GM21390 (cell line): ENCODE results near the gene NUP188.
"Not testable (repeated sequence)": the region's sequence is repeated elsewhere in the genome, so short reads cannot be mapped to it uniquely, and the experiment has no call there.

ENCODE experiments used
- ATAC-seq: cut with Tn5 transposase; IDR thresholded peaks from one replicate; pipeline ENCODE4 v1.9.1; 2021; ENCODE audit not compliant: unreplicated experiment

NUP188 gene

DNA sequence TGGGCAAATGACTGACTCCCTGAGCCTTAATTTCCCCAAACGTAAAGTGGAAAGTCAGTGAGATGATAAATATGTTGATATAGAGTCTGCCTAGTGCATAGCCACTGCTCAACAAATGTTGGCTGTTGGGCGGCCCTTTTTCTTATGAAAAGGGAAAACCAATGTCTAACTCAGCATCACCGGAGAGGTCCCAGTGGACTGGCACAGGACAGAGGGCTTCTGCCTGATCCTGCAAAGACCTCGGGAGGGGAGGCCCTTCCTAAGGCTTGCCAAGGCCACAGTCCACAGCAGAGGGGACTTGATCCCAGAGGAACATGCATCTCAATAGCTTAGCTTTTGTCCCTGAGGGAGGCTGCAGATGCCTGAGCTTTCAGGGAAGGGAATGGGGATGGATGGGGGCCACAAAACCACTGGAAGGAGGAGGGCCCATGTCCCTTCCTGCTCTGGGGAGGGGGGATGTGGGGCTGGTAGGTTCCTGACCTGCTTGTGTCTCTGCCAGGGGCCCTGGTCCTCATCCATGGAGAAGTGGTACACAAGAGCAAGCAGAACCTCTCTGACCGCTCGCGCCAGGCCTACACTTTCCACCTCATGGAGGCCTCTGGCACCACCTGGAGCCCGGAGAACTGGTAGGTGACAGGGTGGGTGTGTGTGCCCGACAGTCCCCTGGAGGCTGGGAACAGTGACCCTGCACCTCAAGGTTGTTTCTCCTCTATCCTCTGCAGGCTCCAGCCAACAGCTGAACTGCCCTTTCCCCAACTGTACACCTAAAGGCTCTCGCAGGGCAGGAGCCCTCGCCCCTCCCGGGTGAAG is 6.3 kb upstream of the NUP188 start:
- ATAC-seq, result no peak

DNA sequence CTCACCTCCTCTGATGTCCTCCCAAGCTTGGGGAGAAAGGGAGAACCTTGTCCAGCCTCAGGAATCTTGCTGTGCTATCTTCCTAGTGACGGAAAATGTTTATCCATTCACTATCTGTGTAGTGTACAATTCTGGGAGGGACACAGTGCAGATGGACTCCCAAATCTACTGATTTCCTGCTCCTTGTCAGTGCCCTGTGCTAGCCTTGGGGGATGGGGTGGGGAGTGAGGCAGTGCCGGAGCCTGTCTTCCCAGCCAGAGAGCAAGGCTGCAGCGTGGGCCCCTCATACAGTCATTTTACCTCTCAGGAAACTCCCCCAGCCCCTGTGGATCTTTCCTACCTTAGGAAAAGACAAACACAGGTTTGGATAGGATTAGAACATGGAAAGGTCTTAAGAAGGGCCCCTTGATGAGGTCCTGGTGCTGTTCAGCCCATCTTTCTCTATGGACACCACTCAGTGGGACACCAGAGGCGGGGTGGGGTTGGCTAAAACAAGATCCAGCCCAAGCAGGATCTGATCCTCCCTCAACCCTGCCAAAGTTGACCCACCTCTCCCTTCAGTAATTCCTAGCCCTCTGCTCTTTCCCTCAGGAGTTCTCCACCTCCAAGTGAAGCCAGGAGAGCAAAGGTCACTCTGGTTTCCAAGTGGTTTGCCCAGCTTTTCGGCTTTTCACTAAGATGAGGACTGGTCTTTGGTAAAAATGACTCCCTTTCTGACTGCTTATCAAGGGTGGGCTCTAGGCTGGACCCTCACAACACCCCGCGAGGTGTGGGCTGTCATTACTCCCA is 3.5 kb upstream of the NUP188 start:
- ATAC-seq, result no peak

DNA sequence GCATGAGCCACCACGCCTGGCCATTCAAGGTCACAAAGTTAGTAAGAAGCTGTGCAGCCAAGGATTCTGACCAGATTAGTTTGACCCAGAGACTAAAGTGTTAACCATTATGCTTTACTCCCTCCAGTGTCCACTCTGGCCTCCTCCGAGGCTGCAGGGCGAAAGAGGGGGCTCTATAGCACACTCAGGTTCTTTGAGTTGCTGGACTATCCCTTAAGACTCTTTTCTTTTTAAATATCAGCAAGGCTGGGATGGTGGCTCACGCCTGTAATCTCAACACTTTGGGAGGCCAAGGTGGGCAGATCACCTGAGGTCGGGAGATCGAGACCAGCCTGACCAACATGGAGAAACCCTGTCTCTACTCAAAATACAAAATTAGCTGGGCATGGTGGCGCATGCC is 2.5 kb upstream of the NUP188 start:
- not testable (repeated sequence) for ATAC-seq

- ATAC-seq, result no peak
Measured at GRCh38 chr9:128945798-128946501, 1.5 kb upstream of the NUP188 start.

DNA sequence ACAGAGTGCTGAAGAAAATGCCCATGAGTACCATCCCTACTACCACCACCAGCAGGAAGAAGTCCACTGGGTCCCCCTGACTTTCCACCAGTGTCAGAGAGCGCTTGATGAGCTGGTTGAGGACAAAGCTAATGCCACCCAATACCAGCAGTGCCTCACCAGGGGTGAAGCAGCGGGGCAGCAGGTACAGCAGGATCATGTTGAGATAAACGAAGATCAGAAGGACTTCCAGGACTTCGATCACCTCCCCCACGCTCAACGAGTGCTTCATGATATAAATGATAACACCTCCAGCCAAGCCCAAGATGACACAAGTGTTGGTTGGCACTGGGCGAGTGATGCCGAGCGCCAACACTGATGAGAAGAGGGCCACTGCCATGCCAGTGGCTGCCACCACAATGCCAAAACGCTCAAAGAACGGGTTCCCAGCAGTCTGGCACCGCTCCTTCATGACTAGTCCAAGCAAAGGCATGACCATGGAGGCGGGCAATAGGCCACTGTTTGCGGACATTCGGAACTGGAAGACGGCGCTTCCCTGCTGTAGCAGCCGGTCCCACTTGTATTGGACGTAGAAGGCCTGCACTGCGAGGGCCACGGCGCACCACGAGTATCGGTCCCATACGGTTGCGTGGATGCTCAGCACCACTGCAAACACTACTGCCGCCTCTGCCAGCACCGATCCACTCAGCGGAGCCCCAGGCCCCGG is 775 bp upstream of the NUP188 start:
- ATAC-seq, result peak; percentile 23

DNA sequence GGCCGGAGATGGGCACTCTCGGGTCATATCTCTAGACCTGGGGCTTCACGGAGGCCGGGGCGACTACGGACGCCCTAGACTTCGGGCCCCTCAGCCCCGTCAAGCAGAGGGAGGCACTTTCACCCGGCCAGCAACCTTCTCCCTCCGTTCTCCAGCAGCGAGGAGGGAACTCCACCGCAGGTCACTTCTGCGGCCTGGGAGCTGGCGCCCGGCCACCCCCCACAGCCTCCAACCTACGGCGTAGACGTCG is 297 bp upstream of the NUP188 start:
- no peak for ATAC-seq

- not testable (repeated sequence) for ATAC-seq
Measured at GRCh38 chr9:128961403-128961802, 13.9 kb downstream of the NUP188 start.

DNA sequence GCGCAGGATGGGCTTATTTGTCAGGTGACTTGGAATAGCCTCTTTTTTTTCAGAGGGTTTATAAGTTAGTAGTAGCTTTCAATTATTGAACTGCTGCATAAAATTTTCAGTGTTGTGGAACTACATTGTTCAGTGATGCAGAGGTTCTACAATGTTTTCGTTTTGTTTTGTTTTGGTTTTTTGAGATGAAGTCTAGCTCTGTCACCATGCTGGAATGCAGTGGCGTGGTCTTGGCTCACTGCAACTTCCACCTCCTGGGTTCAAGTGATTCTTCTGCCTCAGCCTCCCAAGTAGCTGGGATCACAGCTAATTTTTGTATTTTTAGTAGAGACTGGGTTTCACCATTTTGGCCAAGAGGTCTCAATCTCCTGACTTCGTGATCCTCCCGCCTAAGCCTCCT is 22.0 kb downstream of the NUP188 start:
- ATAC-seq, result no peak

DNA sequence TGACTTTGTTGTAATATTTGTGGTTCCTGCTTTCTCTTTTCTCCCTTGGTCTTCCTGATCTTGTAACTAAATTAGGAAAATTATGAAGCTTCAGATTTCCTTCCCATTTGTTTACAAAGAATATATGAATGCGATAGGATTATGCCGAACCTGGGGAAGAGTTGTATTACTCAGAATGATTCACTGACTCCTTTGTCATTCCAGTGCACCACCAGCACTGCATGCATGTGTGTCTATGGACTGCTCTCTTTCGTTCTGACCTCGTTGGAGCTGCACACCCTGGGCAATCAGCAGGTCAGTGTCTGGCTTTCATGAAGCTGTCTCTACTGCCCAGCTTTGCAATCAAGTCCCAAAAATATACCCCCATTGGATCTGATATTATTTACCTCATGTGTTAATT is 25.5 kb downstream of the NUP188 start:
- no peak for ATAC-seq

DNA sequence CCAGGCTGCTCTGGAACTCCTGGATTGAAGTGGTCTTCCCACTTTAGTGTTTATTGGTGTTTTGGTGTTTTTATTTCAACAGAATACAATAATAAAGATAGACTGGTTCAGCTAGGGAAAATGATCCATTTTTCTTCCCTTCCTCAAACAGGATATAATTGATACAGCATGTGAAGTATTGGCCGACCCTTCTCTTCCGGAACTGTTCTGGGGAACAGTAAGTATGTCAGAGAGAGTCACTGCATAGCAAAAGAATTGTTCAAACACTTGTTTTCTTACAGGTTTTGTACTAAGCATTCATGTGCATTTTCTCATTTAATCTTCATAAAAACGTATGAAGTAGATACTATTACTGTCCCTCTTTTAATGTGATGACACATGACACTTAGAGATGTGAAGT is 31.6 kb downstream of the NUP188 start:
- ATAC-seq, result no peak

GRCh38 chr9:128983536-128983935 is 36.0 kb downstream of the NUP188 start:
- no peak for ATAC-seq

- ATAC-seq, result no peak
Measured at GRCh38 chr9:128986671-128987070, 39.2 kb downstream of the NUP188 start.

DNA sequence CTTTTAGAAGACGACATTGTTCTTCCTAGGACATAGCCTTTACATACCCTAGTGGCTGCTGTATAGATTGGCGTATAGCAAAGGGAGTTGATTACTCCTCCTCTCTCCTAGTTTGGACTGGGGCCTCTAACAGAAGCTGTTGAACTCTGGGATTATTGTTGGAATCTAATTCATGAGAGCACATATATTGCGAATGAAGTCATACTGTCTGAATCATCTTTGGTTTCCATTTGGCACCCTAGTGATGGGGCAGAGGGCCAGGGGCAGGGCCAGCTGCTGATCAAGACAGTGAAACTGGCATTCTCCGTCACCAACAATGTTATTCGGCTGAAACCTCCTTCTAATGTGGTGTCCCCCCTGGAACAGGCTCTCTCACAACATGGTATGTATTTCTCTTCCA is 40.3 kb downstream of the NUP188 start:
- no peak for ATAC-seq

DNA sequence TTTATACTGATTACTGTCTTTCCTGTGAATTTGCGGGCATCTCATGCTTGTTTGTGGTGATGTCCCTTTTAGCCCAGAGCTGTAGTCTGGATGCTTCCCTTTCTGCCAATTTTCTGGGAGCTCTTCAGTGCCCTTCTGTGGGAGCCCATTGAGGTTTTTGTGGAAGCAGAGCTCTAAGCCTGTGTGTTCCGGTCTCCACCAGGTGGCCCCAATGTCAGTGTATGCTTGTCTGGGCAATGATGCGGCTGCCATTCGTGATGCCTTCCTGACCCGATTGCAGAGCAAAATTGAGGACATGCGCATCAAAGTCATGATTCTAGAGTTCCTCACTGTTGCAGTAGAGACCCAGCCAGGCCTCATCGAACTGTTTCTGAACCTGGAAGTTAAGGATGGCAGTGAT is 45.5 kb downstream of the NUP188 start:
- no peak for ATAC-seq

DNA sequence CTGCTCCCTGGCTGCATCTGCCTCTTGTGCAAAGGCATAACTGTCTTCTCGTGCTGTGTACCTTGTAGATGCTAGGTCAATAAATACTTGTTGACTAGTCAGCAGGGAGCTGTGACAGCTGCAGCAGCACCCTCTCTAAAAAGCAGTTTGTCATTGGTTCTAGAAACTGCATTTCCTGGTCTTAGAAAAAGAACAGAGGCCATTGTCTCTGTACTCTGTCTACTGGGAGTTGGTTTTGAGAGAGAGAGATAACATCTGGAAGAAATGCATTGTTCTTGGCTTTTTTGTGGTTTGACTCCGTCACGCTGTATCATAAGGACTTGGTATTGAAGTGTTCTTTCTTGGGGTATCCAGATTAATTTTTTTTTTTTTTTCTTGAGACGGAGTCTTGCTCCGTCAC is 48.3 kb downstream of the NUP188 start:
- ATAC-seq, result no peak

DNA sequence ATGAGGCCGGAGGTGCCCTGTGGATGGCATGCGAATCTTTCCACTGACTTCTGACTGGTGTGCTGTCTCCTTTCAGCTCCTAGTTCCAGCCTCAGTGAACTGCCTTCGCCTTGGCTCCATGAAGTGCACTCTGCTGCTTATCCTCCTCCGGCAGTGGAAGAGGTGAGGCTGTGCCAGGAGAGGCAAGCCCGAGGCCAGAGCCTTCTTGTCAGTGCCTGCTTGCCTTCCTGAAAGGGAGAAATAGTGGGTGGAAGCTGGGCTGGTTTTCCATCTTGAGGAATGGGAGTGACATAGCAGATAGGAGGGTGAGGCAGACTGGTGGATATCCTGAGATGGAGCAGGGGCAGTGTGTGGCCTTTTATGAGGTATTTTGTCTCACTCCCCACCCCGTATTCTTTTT is 51.0 kb downstream of the NUP188 start:
- ATAC-seq, result no peak

GRCh38 chr9:128999581-129000206 is 52.2 kb downstream of the NUP188 start:
- no peak for ATAC-seq

DNA sequence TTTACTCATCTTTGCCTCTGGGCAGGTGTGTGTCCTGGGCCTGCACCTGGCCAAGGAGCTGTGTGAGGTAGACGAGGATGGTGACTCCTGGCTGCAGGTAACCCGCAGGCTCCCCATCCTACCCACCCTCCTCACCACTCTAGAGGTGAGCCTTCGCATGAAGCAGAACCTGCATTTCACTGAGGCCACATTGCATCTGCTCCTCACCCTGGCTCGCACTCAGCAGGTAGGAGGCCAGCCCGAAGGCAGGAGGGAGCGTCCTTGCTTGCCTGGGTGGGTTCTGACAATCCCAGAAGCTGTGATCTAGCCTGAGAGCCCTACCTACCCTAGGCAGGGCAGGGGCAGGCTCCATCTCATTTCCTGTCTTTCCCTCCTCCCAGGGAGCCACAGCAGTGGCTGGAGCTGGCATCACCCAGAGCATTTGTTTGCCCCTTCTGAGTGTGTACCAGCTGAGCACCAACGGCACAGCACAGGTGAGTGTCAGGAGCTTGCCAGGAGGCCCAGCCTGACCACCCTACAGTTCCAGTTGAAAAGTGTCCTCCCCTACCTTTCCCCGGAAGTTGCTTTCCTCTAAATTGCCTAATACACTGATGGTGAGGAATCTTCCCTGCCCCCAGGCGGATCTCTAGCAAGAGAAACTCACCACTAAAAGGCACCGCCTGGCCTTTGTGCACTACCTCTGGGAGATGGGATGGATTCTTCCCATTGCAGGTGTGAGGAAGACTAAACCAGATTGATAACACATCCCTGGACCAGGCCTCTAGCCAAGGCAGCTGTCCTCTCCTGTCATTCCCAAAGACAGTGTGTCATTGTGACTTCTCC is 54.2 kb downstream of the NUP188 start:
- ATAC-seq, result no peak

DNA sequence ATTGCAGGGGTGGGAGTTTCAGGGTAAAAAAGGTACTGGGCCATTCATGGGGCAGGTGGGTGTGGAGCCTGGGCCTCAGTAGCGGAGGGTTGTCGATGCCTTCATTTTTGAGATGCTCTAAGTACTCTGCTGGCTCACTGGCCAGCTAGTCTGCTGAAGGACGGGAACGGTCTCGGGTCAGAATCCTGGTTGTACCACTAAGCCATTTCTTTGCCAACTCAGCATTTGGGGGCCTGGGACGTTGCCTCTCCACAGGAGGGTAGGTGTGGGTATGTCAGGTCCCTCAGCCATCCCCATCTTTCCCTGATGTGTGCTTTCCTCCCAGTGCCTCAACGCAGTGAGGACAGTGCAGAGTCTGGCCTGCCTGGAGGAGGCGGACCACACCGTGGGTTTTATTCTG is 55.5 kb downstream of the NUP188 start:
- ATAC-seq, result no peak

GRCh38 chr9:129004173-129004572 is 56.7 kb downstream of the NUP188 start:
- ATAC-seq, result not testable (repeated sequence)
